Activated effector memory CD4-positive, alpha-beta T cell treated with Interleukin-2 at 50 U/mL for 16 hours (primary cell): ENCODE measurements around the gene DOLPP1.
"Not testable (repeated sequence)": the region's sequence is repeated elsewhere in the genome, so short reads cannot be mapped to it uniquely, and the experiment has no call there.

Experiments used
- DNase-seq: peaks from one replicate; pipeline ENCODE4 v3.0.0-alpha.2; 2020

Gene DOLPP1, protein sequence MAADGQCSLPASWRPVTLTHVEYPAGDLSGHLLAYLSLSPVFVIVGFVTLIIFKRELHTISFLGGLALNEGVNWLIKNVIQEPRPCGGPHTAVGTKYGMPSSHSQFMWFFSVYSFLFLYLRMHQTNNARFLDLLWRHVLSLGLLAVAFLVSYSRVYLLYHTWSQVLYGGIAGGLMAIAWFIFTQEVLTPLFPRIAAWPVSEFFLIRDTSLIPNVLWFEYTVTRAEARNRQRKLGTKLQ

DNA sequence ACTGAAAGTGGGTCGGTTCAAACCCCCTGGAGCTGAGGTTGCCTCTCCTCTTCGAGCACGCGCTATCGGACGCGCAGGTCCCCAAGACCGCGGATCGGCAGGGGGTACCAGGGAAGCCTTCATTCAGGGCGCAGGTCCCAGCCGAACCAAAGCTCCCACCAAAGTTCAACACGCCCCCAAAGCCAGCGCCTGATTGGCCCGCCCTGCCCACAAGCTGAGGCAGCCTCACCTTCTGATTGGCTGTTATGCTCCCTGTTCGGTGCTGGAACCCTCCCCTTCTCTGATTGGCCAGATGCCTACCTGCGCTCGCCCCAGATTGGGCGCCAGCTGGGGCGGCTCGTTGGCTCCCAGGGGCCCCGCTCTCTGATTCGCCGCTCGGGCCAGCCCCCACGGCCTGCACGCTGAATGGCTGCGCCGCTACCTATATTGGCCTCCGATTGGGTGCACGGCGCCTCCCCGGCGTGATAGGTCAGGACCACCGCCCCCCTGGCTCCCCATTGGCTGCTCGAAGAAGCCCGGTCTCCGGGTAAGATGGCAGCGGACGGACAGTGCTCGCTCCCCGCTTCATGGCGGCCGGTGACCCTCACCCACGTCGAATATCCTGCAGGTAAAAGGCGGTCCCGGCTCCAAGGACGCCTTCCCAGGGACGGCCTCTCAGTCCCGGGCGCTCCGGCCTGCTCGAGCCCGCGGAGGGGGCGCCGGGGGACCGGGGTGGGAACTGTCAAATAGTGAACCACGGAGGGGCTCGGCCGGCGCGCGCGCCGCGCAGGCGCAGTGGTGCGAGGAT lies at the start of gene DOLPP1:
Gene DOLPP1 (plus strand): TSS at position 511 of the 787 bp plus-strand sequence. CDS start 21 bp downstream, at position 532.
- peak; percentile 98 for DNase-seq

DNA sequence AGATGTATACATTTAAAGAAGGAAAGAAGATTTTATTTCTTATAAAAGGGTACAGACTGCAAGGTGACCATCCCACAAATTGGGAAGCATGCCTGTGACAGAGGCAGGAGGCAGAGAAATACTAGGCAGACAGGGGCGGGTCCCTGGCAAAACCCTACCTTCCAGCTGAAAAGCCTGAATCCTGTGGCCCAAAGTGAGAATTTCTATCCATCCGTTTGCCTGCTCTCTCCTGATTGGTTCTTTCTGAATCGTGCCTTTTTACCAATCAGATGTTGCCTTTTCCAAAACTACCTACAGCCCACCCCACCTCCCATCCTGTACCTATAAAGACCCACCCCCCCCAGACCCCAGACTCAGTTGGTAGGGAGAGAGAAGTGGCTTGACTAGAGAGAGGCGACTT lies 49.4 kb upstream of the DOLPP1 start:
- DNase-seq = no peak

DNA sequence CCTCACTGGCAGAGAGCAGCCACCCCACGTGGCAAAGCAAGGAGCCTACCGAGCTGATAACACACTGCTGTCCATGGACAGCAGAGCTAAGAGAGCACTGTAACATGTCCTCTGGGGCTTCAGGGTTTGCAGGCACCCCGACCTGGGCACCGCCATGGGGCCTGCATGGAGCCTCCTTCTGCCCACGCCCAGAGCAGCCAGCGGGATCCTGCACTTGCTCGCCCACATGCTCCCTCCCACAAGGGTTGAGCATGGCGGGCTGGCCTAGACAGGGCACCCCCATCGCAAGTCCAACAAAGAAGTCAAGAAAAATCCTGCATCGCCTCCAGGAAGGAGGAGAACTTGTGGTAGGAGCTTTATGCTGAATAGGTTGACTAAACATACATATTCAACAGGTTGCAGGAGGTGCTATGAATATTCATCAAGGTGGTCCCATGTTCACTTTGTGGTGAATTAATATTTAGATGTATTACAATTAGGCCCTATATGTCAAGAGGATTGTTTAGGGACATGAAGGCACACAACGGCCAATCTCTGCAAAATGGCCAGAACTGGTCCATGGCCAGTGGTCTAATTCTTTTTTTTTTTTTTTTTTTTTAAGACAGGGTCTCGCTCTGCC lies 48.3 kb upstream of the DOLPP1 start:
- no peak for DNase-seq

DNA sequence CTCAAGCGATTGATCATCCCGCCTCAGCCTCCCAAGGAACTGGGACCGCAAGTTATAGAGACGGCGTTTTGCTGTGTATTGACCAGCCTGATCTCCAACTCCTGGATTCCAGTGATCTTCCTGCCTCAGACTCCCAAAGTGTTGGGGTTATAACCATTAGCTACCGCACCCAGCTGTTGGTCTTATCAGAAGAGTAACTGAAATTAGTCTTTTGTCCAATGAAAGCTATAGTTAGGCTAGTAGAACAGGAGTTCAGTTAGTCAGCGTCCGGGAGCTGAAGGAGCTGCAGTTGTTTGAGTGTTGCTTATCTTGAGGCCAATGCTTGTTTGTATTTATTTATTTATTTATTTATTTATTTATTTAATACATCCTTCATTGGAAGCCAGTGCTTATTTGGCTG lies 47.7 kb upstream of the DOLPP1 start:
- no peak for DNase-seq

DNA sequence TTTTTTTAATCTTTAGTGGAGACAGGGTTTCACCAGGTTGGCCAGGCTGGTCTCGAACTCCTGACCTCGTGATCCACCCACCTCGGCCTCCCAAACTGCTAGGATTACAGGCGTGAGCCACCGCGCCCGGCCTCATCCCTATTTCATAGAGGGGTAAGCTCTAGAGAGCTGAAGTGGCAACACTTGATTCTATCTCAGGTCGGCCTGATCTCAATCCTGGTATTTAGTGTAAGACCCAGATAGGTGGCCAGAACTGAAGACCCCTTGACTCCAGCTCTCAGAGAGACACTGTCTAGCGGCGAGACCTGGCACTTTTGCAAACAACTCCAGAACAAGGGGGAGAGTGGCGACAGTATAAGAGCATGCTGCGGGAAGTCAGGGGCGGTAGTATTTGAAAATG lies 45.1 kb upstream of the DOLPP1 start:
- not testable (repeated sequence) for DNase-seq

DNA sequence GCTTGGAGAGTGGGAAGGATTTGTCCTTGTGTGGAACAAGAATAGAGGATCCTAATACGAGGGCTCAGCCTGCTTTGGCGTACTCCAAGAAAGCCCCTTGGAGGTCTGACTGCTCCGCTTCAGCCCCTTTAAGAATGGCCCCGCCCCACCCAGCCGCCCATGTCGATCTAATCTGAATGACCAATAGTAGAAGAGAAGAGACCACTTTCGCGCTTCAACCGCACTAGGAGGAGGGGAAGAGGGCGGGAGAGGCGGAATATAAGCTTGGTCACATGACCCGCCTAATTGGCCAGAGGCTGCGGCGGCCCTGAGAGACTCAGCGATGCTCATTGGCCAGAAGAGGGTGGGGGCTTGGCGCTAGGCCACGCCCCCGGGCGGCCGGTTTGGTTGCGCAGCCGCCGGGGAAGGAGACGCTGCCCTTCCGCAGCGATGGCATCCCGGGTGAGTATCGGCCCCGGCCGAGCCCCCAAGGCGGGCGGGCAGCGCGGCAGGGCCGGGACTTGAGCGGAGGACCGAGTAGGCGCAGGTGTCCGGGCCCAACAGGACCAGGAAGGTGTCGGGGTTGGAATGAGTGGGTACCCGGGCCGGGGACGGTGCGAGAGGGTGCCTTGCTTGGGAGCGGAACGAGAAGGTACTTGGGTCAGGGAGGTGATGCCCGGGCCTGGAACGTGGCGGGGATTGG lies 44.5 kb upstream of the DOLPP1 start, which contains the start of gene MIGA2:
Gene MIGA2 (plus strand): TSS at position 386 of the 682 bp plus-strand sequence. CDS start 3,969 bp downstream, outside the sequence.
- DNase-seq = peak; percentile 91

DNA sequence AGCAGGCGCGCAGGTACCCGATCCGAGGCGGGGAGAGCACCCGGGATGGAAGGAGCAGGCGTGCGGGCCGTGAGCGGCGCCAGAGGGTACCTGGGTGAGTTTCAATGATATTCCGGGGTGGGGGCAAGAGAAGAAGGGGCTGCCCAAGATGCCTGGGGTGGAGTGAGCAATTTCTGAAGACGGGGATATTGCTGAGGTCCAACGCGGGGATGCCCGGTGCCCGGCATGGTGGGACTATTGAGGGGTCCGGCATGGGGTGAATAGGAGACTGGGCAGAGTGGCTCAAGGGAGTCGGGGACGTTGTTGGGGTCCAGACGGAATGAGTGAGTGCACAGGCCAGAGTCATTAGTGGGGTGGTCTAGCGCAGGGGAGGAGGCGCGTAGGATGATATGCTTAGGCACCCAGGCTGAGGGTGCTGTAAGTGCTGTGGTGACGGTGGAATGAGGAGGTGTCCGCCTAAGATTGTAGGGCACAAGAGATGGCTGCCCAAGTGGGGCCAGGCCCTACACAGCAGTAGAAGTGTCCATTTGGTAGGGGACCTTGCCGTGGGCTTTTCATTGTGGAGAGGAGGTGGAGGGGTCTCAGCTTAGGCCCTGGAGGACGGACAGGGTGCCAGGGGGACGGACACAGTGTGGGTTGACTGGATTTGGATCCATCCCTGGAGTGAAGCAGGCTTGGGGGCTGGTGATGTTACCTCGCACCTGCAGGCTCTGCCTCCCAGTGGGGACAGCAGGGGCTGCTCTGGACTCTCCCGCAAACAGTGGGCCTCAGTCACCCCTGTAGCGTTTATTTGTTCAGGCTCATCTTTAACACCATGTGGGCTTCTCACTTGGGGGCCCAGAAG lies 43.8 kb upstream of the DOLPP1 start:
- no peak for DNase-seq

DNA sequence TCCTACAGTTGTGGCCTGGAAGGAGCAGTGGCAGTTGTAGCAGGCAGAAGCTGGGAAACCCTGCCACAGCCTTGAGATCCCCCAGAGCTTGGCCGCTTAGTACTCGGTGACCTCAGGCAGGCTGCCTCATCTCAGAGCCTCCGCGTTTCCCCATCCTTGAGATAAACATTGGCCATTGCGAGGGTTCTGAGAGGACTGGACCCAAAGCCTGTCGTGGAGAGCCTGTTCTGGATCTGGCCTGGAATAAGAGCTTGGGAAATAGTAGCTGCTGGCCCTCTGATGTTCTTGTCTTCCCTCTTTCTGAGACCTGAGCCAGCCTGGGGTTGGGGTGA lies 43.2 kb upstream of the DOLPP1 start:
- DNase-seq = no peak

DNA sequence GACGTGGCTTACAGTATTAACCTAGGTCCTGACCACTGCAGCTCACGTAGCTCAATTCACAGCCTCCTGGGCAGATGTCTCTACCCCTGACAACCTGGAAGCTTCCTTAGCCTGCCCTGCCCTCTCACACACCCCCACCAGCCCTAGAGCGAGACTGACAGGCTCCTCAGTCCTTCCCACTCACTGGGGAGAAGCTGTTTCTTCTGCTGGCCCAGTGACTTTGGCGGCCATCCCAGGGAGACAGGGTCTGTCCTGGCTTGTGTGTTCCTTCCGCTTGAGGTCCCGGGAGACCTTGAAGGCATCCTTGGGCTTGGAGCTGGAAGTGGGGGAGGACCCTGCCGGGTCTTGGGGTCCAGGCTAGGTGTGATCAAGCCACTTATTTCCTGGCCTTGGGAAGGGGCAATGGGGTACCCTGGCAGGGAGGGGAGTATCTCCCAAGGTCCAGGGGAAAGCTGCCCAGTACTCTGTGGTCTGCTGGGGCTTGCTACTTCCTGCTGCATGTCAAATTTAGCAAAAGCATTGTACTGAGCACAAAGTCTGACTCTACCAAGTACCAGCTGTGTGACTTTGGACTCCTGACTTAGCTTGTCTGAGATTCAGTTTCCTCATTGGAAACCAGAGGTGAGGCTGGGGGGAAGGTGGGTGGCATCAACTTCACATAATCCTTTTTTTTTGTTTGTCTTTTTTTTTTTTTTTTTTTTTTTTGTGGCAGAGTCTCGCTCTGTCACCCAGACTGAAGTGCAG lies 42.6 kb upstream of the DOLPP1 start:
- DNase-seq = no peak

DNA sequence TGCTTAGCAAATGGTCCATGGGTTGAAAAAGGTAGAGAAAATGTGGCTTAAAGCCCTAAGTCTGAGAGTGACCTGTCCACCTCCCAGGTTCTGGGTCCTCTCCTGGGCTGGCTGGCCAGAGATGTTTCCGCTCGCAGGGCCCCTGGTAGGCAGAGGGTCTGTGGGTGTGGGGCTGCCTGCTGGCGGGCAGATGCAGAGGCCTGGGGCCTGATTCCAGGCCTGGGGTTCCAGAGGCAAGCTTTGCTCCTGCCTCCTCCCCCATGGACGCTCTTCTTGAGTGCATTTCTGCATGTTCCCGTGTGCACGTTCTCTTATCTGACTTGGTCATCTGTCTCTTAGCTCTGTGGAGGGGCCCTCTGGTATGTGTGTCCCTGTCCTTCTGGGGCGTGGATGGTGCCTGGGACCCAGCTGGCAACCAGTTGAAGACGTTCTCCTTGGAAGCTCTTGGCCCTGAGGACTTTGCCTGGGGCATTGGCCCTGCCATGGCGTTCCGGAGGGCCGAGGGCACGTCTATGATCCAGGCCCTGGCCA lies 40.7 kb upstream of the DOLPP1 start:
- DNase-seq = no peak

DNA sequence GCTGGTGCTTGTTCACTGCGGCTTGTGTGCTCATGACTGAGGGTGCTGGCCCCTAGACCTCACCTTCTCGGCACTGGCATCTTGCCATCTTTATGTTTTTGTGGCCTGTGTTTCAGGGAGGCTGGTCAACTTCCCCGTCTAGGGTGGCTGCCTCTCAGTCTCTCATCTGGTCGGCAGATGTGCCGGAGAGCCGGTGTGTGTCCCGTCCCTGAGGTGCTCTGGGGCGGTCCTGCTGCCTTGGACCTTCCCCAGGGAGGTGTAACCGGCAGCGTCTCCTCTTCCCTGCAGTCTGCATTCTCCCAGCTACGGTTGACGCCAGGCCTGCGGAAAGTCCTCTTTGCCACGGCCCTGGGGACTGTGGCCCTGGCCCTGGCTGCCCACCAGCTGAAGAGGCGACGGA lies 38.9 kb upstream of the DOLPP1 start:
- DNase-seq = no peak

DNA sequence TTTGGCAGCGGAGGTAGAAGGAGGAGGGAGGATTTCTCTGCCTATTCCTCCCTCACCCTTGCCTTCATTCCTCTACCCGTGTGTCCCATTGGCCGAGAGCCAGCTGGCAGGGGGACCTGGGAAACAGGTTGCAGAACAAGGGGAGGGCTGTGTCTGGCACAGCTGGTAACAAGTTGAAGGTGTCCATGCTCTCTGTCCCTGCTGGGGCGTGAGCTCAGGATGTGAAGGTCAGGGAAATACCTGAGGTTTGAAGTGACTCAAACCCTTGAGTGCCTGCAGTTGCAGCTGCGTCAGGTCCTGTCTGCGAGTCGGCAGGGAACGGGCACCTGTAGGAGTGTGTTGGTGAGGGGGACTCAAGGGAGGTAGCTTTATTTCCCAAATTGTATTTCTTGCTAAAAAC lies 28.3 kb upstream of the DOLPP1 start:
- DNase-seq = no peak

DNA sequence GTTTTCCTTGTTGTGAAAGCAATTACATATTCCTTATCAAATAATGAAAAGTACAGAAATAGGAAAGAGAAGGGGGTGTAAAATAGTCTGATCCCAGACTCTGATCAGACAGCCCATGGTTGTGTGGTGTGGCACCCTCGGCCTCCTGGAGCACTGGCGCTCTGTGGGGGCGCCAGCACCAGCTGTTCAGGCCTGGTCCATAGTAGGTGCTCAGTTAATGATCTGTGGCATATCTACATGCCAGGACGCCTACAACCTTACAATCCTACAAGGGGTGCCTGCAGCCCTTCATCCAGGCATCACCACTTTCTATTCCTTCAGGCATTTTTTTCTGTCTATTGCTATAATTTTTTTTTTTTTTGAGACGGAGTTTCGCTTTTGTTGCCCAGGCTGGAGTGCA lies 27.9 kb upstream of the DOLPP1 start:
- DNase-seq = no peak

DNA sequence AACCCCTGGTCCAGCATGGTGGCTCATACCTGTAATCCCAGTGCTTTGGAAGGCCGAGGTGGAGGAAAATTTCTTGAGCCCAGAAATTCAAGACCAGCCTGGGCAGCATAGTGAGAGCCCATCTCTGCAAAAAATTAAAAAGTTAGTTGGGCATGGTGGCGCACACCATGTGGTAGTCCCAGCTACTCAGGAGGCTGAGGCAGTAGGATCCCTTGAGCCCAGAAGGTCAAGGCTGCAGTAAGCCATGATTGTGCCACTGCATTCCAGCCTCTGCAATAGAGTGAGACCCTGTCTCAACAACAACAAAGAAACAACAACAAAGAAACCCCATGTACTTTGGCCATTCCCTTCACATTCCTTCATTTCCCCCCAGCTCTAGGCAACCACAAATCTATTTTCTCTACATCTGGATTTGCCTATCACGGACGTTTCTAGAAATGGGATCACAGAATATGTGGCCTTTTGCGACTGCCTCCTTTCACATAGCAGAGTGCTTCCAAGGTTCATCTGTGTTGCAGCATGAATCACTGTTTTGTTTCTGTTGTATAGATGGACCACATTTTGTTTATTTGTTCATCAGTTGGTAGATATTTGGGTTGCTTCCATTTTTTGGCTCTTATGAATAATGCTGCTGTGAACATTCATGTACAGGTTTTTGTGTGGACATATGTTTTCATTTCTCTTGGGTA lies 26.6 kb upstream of the DOLPP1 start:
- no peak for DNase-seq

DNA sequence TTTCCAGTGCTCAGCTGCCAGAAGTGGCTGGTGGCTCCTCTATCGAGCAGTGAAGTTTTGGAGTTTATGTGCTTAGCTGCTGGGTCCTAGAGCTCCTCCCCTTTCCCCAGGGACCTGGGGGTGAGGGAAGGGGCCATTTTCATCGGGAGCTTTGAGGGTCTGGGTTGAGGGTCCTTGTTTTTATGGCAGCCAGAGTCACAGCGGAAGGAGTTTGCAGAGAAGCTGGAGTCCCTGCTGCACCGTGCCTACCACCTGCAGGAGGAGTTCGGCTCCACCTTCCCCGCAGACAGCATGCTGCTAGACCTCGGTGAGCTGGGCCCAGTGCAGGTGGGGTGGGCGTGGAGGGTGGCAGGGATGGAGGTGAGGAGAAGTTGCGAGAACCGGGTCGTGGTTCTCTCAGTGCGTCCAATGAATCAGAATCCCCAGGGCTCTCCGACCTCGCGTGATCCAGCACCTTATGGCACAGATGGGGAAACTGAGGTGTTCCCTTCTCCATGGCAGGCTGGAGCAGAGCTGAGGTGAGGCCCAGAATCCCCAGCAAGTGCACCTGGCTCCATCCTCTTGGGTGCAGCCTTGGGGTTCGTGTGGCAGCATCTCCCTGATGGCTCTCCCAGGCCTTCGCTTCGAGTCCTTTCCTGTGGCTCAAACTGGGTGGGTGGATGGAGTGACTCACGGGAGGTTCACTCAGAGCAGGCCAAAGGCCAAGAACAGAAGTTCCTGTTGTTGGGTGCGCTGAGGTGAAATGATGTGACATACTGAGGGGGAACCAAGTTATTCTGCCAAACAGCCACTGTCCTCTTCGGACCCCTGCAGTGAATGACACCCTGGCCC lies 21.7 kb upstream of the DOLPP1 start:
- DNase-seq = no peak

DNA sequence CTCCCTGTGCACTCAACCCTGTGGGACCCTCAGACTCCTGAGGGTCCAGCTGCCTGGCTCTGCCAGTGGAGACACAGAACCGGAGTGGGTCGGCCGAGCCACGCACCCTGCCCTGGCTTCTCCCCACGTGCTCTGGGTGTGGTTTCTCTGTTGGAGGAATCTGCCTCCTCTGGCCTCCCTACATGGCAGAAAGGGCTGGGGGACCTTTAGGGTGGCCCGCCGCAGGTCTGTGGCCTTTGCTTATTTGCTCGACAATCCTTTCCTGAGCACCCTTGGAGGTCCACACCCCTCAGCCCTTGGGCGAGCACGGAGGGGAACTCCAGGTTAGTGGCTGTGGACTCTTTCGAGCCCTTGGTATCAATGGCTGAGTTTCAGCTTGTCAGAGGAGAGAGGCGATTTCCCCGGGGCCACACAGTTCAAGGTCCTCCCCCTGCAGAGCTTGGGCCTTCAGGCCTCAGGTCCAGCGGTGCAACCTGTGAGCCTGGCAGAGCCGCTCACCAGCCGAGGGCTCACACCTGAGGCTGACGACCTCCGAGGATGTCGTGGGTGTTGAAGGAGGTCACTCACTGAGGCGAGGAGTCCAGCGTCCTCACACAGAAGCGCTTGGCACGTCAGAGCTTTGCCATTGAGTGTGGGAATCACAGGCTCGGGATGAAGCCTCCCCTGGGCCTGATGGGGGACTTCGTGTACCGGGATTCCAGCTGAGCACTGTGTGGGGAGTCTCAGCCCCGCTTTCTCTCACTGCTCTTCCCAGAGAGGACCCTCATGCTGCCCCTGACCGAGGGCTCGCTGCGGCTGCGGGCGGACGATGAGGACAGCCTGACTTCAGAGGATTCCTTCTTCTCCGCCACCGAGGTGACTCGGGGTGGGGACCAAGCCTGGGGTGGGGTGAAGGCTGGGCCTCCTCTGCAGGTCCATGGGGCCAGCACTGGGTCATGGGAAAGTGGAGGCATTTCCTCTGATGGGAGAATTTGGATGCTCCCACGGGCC lies 20.8 kb upstream of the DOLPP1 start:
- DNase-seq = no peak

DNA sequence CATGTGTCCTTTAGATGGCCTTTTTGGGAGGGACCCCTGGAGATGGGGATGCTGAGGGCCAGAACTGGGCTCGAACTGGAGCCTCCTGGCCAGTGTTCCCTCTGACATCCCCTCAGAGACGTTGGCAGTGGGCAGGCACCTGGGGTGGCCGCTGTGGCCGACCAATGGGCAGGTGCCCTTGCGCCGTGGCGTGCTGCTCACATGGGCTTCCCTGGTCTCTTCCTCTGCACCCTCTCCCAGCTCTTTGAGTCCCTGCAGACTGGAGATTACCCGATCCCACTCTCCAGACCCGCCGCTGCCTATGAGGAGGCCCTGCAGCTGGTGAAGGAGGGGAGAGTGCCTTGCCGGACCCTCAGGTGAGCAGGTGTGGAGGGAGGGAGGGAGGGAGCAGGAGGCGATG lies 19.9 kb upstream of the DOLPP1 start:
- no peak for DNase-seq

DNA sequence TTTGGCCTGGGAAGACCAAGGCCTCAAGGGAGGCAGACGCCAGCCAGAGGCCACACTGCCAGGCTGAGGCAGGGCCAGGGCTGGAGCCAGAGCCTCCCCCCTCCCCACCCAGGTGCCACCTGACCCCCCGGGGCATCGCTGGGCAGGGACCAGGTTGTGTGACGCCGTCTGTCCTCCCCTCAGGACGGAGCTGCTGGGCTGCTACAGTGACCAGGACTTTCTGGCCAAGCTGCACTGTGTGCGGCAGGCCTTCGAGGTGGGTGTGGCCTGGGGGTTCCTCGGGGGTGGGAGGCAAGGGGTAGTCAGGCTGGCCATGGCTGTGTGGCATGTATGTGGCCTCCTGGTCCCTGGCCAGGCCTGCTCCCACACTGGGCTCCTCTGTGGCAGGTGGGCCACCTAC lies 17.9 kb upstream of the DOLPP1 start:
- no peak for DNase-seq

DNA sequence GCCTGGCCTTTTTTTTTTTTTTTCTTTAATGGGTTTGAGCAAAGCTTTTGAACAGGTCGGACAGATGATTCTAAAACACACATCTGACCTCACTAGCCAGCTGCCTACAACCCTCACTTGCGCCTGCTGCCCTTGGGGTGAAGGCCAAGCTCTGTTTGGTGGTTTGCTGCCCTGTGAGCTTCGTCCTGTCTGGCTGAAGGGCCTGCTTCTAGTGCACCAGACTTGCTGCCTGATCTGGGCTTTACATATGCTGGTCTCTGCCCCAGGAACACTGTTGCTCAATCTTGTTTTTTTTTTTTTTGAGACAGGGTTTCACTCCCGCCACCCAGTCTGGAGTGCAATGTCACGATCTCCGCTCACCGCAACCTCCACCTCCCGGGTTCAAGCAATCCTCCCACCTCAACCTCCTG lies 16.4 kb upstream of the DOLPP1 start:
- DNase-seq = no peak
